Trophoblast cell (in vitro differentiated cells and primary cell): ENCODE measurements around the gene DOK5.

Experiments
- DNase-seq, 2 donors: peaks; one replicate each; pipeline ENCODE4 v3.0.0-alpha.2; 2016
- H2AFZ ChIP-seq: 2 replicates; pipeline ENCODE4 v1.6.1; 2013; ENCODE audit warnings: low read length, moderate library complexity, mild to moderate bottlenecking; ENCODE audit not compliant: insufficient read depth, poor library complexity
- H2AK5ac ChIP-seq: 2 replicates; pipeline ENCODE4 v1.6.1; 2013; ENCODE audit warnings: mild to moderate bottlenecking, low read length
- H2BK120ac ChIP-seq: 2 replicates; pipeline ENCODE4 v1.6.1; 2013; ENCODE audit warnings: low read length, mild to moderate bottlenecking, moderate library complexity; ENCODE audit not compliant: insufficient read depth, poor library complexity
- H2BK12ac ChIP-seq: 2 replicates; pipeline ENCODE4 v1.6.1; 2013; ENCODE audit warnings: mild to moderate bottlenecking, low read length, moderate library complexity
- H2BK5ac ChIP-seq: 2 replicates; pipeline ENCODE4 v1.6.1; 2013; ENCODE audit warnings: low read length, low read depth, moderate library complexity, mild to moderate bottlenecking; ENCODE audit not compliant: poor library complexity
- H3K14ac ChIP-seq: 2 replicates; pipeline ENCODE4 v1.6.1; 2013; ENCODE audit warnings: mild to moderate bottlenecking, low read length
- H3K18ac ChIP-seq: 2 replicates; pipeline ENCODE4 v1.6.1; 2013; ENCODE audit warnings: mild to moderate bottlenecking, low read length
- H3K23ac ChIP-seq: 2 replicates; pipeline ENCODE4 v1.6.1; 2013; ENCODE audit warnings: low read length
- H3K27ac ChIP-seq: 2 replicates; pipeline ENCODE4 v1.5.1; 2013; ENCODE audit warnings: low read depth, mild to moderate bottlenecking, inconsistent platforms, low read length, moderate library complexity
- H3K27me3 ChIP-seq: 2 replicates; pipeline ENCODE4 v1.6.1; 2013; ENCODE audit warnings: inconsistent platforms, mild to moderate bottlenecking, low read length, moderate library complexity; ENCODE audit not compliant: insufficient read depth
- H3K36me3 ChIP-seq, 2 experiments: 1 replicate in 1 of 2; 2 replicates in 1 of 2; pipeline ENCODE4 v1.6.1; 2013; ENCODE audit warnings: low read length in 2 of 2, mild to moderate bottlenecking in 2 of 2, moderate library complexity in 1 of 2; ENCODE audit not compliant: insufficient read depth in 2 of 2, control insufficient read depth in 1 of 2
- H3K4ac ChIP-seq: 2 replicates; pipeline ENCODE4 v1.6.1; 2013; ENCODE audit warnings: low read depth, mild to moderate bottlenecking, low read length, moderate library complexity
- H3K4me1 ChIP-seq, 2 experiments: 1 replicate in 1 of 2; 2 replicates in 1 of 2; pipeline ENCODE4 v1.6.1; 2013; ENCODE audit warnings: low read length in 2 of 2, mild to moderate bottlenecking in 2 of 2, moderate library complexity in 1 of 2; ENCODE audit not compliant: insufficient read depth in 2 of 2, control insufficient read depth in 1 of 2
- H3K4me2 ChIP-seq: 2 replicates; pipeline ENCODE4 v1.6.1; 2013; ENCODE audit warnings: inconsistent platforms, mild to moderate bottlenecking, low read length, moderate library complexity
- H3K4me3 ChIP-seq: 2 replicates; pipeline ENCODE4 v1.5.1; 2013; ENCODE audit warnings: mild to moderate bottlenecking, low read depth, low read length, inconsistent platforms
- H3K79me1 ChIP-seq: one replicate; pipeline ENCODE4 v1.6.1; 2013; ENCODE audit warnings: low read length
- H3K79me2 ChIP-seq: 2 replicates; pipeline ENCODE4 v1.6.1; 2013; ENCODE audit warnings: low read length, mild to moderate bottlenecking; ENCODE audit not compliant: control insufficient read depth, insufficient read depth, poor library complexity
- H3K9ac ChIP-seq: 2 replicates; pipeline ENCODE4 v1.6.1; 2013; ENCODE audit warnings: mild to moderate bottlenecking, low read length
- H3K9me3 ChIP-seq: 2 replicates; pipeline ENCODE4 v1.6.1; 2013; ENCODE audit warnings: low read depth, mild to moderate bottlenecking, control low read depth, inconsistent platforms, low read length; ENCODE audit not compliant: insufficient read depth
- H4K12ac ChIP-seq: 2 replicates; pipeline ENCODE4 v1.6.1; 2013; ENCODE audit warnings: low read depth, mild to moderate bottlenecking, low read length, moderate library complexity
- H4K8ac ChIP-seq: 2 replicates; pipeline ENCODE4 v1.6.1; 2013; ENCODE audit warnings: low read depth, mild to moderate bottlenecking, low read length, moderate library complexity
- H4K91ac ChIP-seq: one replicate; pipeline ENCODE4 v1.6.1; 2013; ENCODE audit warnings: low read depth, mild to moderate bottlenecking, low read length, moderate library complexity
- WGBS: extraction: QIAGEN DNeasy Blood & Tissue Kit; methylation state at CpG from one replicate; pipeline ENCODE4 v1.1.7; 2013; ENCODE audit warnings: missing lambda C conversion rate; ENCODE audit not compliant: insufficient read length, insufficient coverage; ENCODE audit errors: extremely low coverage; 5-methylcytosine and 5-hydroxymethylcytosine counted together

Gene DOK5

GRCh38 chr20:54545676-54546358 is 70.4 kb downstream of the DOK5 start:
- Histone ChIP-seq H3K14ac (no peak overlapping the region), H2BK5ac (no peak overlapping the region), H2AK5ac (no peak overlapping the region), H3K9me3 (no peaks in the 10 kb centered on the region), H3K18ac (no peak overlapping the region), H3K36me3 (no peaks in the 10 kb centered on the region), H4K12ac (no peak overlapping the region), H2BK120ac (no peak overlapping the region), H3K9ac (no peak overlapping the region), H3K4ac (no peak overlapping the region), H2BK12ac (no peak overlapping the region), H3K79me1 (no peaks in the 10 kb centered on the region), H4K8ac (no peak overlapping the region), H3K27ac (no peak overlapping the region), H2AFZ (no peak overlapping the region), H3K27me3 (no peaks in the 10 kb centered on the region), H3K4me2 (no peak overlapping the region), H3K23ac (no peak overlapping the region), H4K91ac (no peak overlapping the region), H3K4me1 (no peaks in the 10 kb centered on the region), H3K4me3 (no peak overlapping the region), H3K79me2 (no peaks in the 10 kb centered on the region)
- WGBS, result no CpG with 5 or more reads among the region's 4 CpGs
- DNase-seq, result no peak

- no peak overlapping the region for H2BK12ac ChIP-seq
- no peak overlapping the region for H4K91ac ChIP-seq
- no peak overlapping the region for H2AFZ ChIP-seq
- H2BK5ac ChIP-seq, result no peak overlapping the region
- no peaks in the 10 kb centered on the region for H3K36me3 ChIP-seq
- no peaks in the 10 kb centered on the region for H3K79me1 ChIP-seq
- H3K9me3 ChIP-seq, result no peaks in the 10 kb centered on the region
- H3K4me1 ChIP-seq, result no peaks in the 10 kb centered on the region
- no peaks in the 10 kb centered on the region for H3K79me2 ChIP-seq
- H2BK120ac ChIP-seq, result no peak overlapping the region
- H3K27ac ChIP-seq, result no peak overlapping the region
- H3K4me2 ChIP-seq, result no peak overlapping the region
- H3K18ac ChIP-seq, result no peak overlapping the region
- H3K23ac ChIP-seq, result no peak overlapping the region
- WGBS, result no CpG with 5 or more reads among the region's 8 CpGs
- H4K12ac ChIP-seq, result no peak overlapping the region
- no peak for DNase-seq
- H3K14ac ChIP-seq, result no peak overlapping the region
- no peak overlapping the region for H2AK5ac ChIP-seq
- no peak overlapping the region for H3K4ac ChIP-seq
- H4K8ac ChIP-seq, result no peak overlapping the region
- H3K4me3 ChIP-seq, result no peak overlapping the region
- H3K27me3 ChIP-seq, result no peaks in the 10 kb centered on the region
- H3K9ac ChIP-seq, result peak overlapping the region; percentile 10
Observed at GRCh38 chr20:54548849-54549248, 73.5 kb downstream of the DOK5 start.

- WGBS, result no CpG with 5 or more reads among the region's 3 CpGs
- Histone ChIP-seq H2AK5ac (no peak overlapping the region), H2AFZ (no peak overlapping the region)
Observed at GRCh38 chr20:54549658-54550326, 74.4 kb downstream of the DOK5 start.

GRCh38 chr20:54550776-54551396 is 75.5 kb downstream of the DOK5 start:
- no peak overlapping the region for H3K9ac ChIP-seq
- no peak overlapping the region for H3K4ac ChIP-seq
- no peak overlapping the region for H3K23ac ChIP-seq
- no peak overlapping the region for H4K91ac ChIP-seq
- no peak overlapping the region for H3K4me3 ChIP-seq
- H3K4me2 ChIP-seq, result no peak overlapping the region
- no CpG with 5 or more reads among the region's 5 CpGs for WGBS
- no peaks in the 10 kb centered on the region for H3K36me3 ChIP-seq
- H3K9me3 ChIP-seq, result no peaks in the 10 kb centered on the region
- no peak overlapping the region for H3K27ac ChIP-seq
- no peaks in the 10 kb centered on the region for H3K4me1 ChIP-seq
- H3K18ac ChIP-seq, result no peak overlapping the region
- H3K79me1 ChIP-seq, result no peaks in the 10 kb centered on the region
- H2AK5ac ChIP-seq, result no peak overlapping the region
- H4K12ac ChIP-seq, result no peak overlapping the region
- no peak overlapping the region for H4K8ac ChIP-seq
- no peak overlapping the region for H2BK120ac ChIP-seq
- no peak overlapping the region for H2BK5ac ChIP-seq
- H2BK12ac ChIP-seq, result no peak overlapping the region
- no peaks in the 10 kb centered on the region for H3K27me3 ChIP-seq
- DNase-seq, result peak; percentile 15 to 77
- H2AFZ ChIP-seq, result no peak overlapping the region
- no peaks in the 10 kb centered on the region for H3K79me2 ChIP-seq
- no peak overlapping the region for H3K14ac ChIP-seq

More at GRCh38 chr20:54549658-54550326, 74.4 kb downstream of the DOK5 start:
- H4K12ac ChIP-seq, result no peak overlapping the region
- no peaks in the 10 kb centered on the region for H3K79me1 ChIP-seq
- H2BK120ac ChIP-seq, result no peak overlapping the region
- H3K9ac ChIP-seq, result no peak overlapping the region
- no peaks in the 10 kb centered on the region for H3K9me3 ChIP-seq
- no peak overlapping the region for H3K4me3 ChIP-seq
- H3K4me2 ChIP-seq, result no peak overlapping the region
- no peak overlapping the region for H3K18ac ChIP-seq
- no peak overlapping the region for H4K8ac ChIP-seq
- no peaks in the 10 kb centered on the region for H3K79me2 ChIP-seq
- no peak overlapping the region for H3K14ac ChIP-seq
- no peak overlapping the region for H2BK12ac ChIP-seq
- H3K4me1 ChIP-seq, result no peaks in the 10 kb centered on the region
- no peaks in the 10 kb centered on the region for H3K36me3 ChIP-seq
- no peak overlapping the region for H2BK5ac ChIP-seq
- no peak overlapping the region for H3K23ac ChIP-seq
- no peak overlapping the region for H4K91ac ChIP-seq
- H3K4ac ChIP-seq, result no peak overlapping the region
- no peak overlapping the region for H3K27ac ChIP-seq
- DNase-seq, result peak; percentile 55 to 85
- H3K27me3 ChIP-seq, result no peaks in the 10 kb centered on the region
